HG02884 (cell line): ENCODE measurements around the gene LY6G5C.
"Not testable (repeated sequence)": the region's sequence is repeated elsewhere in the genome, so short reads cannot be mapped to it uniquely, and the experiment has no call there.

Experiments
- ATAC-seq: cut with Tn5 transposase; IDR thresholded peaks from one replicate; pipeline ENCODE4 v1.9.1; 2021; ENCODE audit warnings: mild to moderate bottlenecking, moderate library complexity; ENCODE audit not compliant: unreplicated experiment

The LY6G5C gene

GRCh38 chr6:31715022-31715958 lies 34.4 kb upstream of the LY6G5C start, which contains the start of gene LY6G6D:
Gene LY6G6D, plus strand, starts transcription at chr6:31715348. Its CDS starts 8 bp downstream, at chr6:31715356.
- ATAC-seq = no peak

GRCh38 chr6:31713991-31714684 lies 33.3 kb upstream of the LY6G5C start:
- no peak for ATAC-seq

DNA sequence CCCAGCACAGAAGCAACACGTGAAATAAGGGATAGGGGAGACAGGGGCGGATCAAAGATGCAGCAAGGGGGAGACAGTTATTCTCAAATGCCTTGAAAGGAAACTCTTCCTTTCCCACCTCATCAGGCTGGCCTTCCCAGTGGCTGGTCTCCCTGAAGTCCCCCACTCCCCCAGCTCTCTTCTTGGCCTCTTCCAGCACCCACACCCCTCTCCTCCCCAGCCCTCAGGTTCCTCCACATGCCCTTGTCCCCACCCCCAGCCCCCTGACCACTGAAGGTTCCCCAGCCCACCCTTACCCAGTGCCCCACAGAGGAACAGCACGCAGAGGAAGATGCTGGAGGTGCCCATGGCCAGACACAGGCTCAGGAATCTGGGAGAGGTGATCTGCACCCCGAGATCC lies 32.6 kb upstream of the LY6G5C start:
- ATAC-seq = no peak

- ATAC-seq = no peak
Measured at GRCh38 chr6:31712296-31712695, 31.4 kb upstream of the LY6G5C start.

- no peak for ATAC-seq
Measured at GRCh38 chr6:31711233-31711632, 30.4 kb upstream of the LY6G5C start.

DNA sequence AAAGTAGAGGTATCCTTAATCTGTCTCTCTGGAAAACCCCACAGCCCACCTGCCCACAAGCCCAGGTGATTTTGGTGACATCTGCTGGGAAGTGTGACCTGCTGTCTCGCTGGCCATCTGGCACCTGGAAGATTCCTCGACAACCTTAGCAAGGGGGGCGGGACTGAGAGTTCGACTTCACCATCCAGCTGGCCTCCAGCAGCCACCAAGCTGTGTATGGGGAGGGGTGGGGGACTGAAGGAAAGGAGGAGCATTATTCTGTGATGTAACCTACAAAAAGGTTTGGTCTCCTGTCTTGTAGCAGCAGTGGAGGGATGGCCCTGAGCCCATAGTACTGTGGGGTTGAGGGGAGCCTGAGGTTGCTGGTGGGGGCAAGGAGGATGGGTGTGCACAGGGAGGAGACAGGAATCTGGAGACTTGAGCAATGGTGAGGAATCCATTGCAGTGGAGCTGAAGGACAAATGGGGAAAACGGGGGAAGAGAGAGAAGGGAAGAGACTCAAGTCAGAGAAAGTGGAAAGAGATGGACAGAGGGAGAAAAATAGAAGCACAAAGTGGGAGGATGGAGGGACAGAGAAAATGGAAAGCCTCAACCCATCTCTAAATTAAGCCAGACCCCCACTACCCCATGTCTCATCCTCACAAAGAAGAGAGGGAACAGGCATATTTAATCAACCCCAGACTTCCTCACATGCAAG lies 29.8 kb upstream of the LY6G5C start:
- ATAC-seq = no peak

DNA sequence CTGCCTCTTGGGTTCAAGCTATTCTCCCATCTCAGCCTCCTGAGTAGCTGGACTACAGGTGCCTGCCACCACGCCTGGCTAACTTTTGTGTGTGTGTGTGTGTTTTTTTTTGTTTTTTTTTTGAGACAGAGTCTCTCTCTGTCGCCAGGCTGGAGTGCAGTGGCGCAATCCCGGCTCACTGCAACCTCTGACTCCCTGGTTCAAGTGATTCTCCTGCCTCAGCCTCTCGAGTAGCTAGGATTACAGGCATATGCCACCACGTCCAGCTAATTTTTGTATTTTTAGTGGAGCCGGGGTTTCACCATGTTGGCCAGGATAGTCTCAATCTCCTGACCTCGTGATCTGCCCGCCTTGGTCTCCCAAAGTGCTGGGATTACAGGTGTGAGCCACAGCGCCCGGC lies 28.3 kb upstream of the LY6G5C start:
- not testable (repeated sequence) for ATAC-seq

DNA sequence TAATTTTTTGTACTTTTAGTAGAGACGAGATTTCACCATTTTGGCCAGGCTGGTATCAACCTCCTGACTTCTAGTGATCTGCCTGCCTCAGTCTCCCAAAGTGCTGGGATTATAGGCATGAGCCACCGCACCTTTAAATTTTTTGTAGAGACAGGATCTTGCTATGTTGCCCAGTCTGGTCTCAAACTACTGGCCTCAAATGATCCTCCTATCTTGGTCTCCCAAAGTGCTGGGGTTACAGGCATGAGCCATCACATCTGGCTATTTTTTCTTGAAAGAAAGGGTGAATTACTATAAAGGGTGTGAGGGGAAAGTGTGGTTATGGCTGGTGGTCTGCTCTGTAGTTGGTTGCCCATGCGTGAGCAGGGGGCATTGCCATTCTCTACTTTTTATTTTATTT lies 27.4 kb upstream of the LY6G5C start:
- ATAC-seq = no peak

GRCh38 chr6:31707701-31708100 lies 26.8 kb upstream of the LY6G5C start:
- ATAC-seq = no peak

GRCh38 chr6:31706599-31706998 lies 25.7 kb upstream of the LY6G5C start, which contains the start of gene LY6G6F:
Gene LY6G6F, plus strand, starts transcription at chr6:31706866. Its CDS starts 41 bp downstream, at chr6:31706907.
- ATAC-seq = no peak

DNA sequence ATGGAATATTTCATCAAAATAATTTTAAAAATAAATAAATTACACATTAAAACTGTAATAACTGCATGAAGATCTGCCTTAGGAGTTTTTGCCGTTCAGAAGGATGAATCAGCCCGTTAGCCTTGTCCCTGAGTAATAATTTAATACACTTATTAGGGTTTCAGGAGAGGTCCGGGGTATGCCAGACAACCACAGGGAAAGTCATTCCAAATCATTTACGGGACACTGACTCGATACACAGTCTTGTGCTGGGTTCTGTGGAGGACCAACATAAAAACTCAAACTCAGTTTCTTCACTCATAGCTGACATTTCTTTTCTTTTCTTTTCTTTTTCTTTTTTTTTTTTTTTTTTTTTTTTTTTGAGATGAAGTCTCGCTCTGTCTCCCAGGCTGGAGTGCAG lies 25.1 kb upstream of the LY6G5C start:
- no peak for ATAC-seq

DNA sequence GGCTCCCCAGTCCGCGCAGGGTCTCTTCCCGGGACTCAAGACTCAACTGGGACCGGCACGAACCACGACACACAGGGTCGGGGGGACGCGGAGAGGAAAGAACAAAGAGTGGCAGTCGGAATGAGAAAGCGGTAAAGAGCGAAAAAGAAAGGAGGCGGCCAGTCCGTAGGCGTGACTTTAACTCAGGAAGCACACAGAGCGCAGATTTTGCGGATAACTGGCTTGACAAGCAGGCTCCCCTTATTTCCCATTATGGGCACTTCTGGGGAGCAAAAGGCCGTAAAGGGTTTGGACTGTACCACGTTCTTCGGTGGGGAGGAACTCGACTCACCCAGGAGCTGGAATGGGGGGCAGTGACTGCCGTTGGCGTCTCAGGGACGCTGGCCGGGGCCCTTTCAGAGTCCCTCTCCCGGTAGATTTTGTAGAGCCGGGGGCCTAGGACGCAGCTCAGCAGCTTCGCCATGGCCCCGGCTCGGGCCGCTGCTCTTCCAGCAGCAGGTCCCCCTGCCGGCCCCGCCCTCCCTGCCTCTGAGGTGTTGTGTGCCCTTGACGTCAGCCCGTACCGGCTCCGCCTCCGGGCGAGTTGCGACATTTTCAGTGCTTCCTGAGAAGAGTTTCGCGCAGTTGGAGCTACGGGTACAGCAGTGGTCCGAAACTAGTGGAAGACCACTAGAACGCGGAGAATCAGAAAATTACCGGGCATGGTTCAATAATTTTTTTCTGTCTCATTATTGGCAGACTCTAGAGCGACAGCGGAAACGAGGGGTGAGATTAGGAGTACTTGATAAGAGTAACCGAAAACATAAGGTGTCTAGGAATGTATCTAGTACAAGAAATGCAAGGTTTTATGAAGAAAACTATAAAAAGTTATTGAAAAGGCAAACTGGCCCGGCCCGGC lies 22.2 kb upstream of the LY6G5C start, which contains the start of gene ABHD16A:
Gene ABHD16A (minus strand): TSS at position 506 of the 898 bp plus-strand sequence. CDS start 43 bp downstream, at position 463.
- peak; percentile 80 for ATAC-seq

- ATAC-seq = no peak
Measured at GRCh38 chr6:31702405-31702818, 21.5 kb upstream of the LY6G5C start.

- ATAC-seq = no peak
Measured at GRCh38 chr6:31701666-31702404, 21.0 kb upstream of the LY6G5C start.

DNA sequence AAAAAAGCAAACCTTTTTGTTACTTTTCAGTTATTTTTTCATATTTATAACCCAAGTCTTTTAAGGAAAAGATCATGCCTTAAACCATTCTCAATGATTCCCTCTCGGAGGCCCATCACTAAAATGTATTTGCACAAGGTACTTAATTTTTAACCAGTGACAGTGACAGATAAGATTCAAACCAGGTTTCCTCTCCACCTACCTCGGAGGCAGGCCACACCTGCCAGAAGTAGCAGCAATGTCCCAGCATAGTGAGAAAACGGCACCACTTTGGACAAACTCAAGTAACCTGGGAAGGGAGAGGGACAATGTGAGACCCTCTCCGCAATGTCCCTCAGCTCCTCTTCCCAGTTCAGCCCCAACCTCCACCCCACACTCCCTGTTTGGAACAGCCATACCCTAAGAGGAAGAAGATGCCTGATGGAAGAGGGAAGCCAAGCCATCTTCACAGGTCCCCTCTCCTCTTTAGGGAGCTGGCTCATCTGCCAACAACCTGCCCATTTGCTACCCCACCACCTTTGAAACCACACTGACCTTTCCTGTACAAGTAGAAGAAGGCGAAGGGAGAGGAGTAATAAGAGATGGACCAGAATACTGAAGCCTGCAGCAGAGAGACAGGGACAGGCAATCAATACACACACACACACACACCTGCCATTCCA lies 20.0 kb upstream of the LY6G5C start:
- ATAC-seq = no peak

GRCh38 chr6:31697555-31697954 lies 16.7 kb upstream of the LY6G5C start:
- ATAC-seq = no peak

- ATAC-seq = no peak
Measured at GRCh38 chr6:31693535-31693934, 12.7 kb upstream of the LY6G5C start.

DNA sequence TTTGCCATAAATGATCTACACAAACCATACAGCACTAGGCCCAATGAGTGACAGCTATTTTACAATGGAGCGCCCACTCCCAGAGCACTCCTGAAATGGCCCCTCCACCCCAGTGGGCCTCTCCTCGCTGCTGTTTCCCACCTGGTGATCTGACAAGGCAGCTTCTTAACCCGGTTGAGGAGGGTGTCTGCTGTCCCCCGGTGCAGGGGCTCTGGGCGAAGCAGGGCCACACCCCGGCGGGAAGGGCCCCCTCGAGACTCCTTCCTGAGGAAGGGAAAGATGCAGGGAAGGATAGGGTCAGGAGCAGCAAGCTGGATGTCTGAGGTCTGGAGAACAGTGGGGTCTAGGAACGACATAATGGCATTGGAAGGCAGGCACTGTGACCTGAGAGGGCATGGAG lies 12.0 kb upstream of the LY6G5C start:
- no peak for ATAC-seq

DNA sequence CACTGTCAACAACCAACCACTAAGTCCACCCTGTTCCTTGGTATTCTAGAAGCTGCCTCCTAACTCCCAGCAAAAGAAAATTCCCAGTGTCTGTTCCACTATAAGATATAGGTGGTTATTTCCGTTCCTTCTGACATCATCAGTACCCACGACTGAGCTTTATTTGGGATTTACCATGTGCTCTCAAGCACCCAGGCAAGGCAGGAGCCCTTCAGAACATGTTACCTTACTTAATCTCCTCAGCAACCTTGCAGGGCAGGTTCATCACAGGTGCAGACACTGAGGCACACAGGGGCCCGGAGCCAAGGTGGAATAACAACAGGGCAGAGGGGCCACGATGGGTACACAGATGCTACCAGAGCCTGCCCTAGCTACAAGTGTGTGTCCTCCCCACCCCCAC lies 11.5 kb upstream of the LY6G5C start:
- no peak for ATAC-seq
